ENCODE measurements around the gene GTF2H1. TPM values are rescaled to one million over a fixed set of nuclear protein-coding genes. Genes with fewer than 3 reads are reported as not detected.
"Not testable (repeated sequence)": the region's sequence is repeated elsewhere in the genome, so short reads cannot be mapped to it uniquely, and the experiment has no call there.

GTF2H1 gene
- total and polyA plus RNA-seq, 4 donors = 41.1 to 78.7 (median 52.4) TPM

DNA sequence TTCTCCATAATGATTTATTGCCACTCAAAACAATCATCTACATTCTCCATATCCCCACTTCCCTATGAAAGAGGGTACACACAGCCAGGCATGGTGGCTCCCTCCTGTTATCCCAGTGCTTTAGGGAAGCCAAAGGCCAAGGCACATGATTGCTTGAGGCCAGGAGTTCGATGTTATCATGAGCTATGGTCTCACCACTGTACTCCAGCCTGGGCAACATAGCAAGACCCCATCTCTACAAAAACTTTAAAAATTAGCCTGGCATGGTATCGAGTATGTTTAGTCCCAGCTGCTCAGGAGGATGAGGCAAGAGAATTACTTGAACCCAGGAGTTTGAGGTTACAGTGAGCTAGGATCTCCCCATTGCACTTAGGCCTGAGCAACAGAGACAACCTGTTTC, 6.5 kb upstream of the GTF2H1 start:
- Histone ChIP-seq H3K27ac (ENCODE audit: low read depth, low read length) (no peak overlapping the region), H3K4me3 (ENCODE audit: low read depth, low read length) (no peak overlapping the region), H3K9me3 (ENCODE audit: control insufficient read depth, insufficient read depth, low read length) (no peaks in the 10 kb centered on the region), H3K27me3 (ENCODE audit: control insufficient read depth, insufficient read depth, low read length) (no peaks in the 10 kb centered on the region), H3K36me3 (ENCODE audit: control insufficient read depth, insufficient read depth, low read length) (peaks cover 10% of the 10 kb centered on the region), H3K4me1 (ENCODE audit: control insufficient read depth, insufficient read depth, low read length) (no peaks in the 10 kb centered on the region)
- DNase-seq (ENCODE audit: low read depth in 4 of 6, low spot score in 6 of 6) = no peak
- no CpG with 5 or more reads among the region's 2 CpGs for WGBS (ENCODE audit: insufficient coverage)

DNA sequence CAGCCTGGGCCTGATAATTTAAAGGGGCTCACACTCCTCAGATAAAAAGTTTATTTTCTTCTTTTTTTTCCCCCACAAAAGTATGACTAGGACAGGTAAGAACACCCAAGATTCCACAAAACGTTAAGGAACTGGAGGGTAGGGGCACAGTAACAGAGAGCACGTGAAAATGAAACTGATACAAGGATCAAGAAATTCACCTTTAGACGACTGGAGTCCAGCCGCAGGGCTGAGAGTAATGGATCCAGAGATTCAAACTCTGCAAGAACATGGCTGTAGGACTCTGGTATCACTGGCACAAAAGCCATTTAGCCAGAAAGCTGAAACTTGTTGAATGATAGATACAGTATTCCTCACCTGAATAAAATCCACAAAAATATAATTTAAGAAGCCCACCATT, 4.8 kb upstream of the GTF2H1 start:
- WGBS (ENCODE audit: insufficient coverage) = 100% methylated on average over 3 of the region's 4 CpGs
- DNase-seq (ENCODE audit: low read depth in 4 of 6, low spot score in 6 of 6) = no peak

DNA sequence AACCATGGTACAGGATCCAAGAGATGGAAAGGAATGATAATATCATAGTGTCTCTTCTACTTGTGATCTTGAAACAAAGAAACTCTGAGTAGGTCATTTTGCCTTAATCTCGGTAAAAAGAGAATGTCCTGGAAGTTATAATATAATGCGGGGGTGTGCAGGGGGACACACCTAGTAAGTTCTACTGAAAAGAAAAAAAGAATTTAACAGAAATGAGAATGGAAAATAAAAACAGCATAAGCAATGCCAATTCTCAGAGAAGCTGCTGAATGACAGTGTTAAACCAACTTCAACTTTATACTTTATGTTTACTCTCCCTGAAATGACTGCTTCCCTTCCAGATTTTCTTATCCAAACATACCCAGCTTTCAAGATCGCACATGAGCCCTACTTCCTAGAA, 2.5 kb upstream of the GTF2H1 start:
- H3K4me1 ChIP-seq (ENCODE audit: control insufficient read depth, insufficient read depth, low read length) = peaks cover 7% of the 10 kb centered on the region
- no peaks in the 10 kb centered on the region for H3K9me3 ChIP-seq (ENCODE audit: control insufficient read depth, insufficient read depth, low read length)
- no peak for DNase-seq (ENCODE audit: low read depth in 4 of 6, low spot score in 6 of 6)
- H3K36me3 ChIP-seq (ENCODE audit: control insufficient read depth, insufficient read depth, low read length) = peaks cover 6% of the 10 kb centered on the region
- no peak overlapping the region for H3K4me3 ChIP-seq (ENCODE audit: low read depth, low read length)
- 94% methylated on average over 2 of the region's 3 CpGs for WGBS (ENCODE audit: insufficient coverage)
- H3K27me3 ChIP-seq (ENCODE audit: control insufficient read depth, insufficient read depth, low read length) = no peaks in the 10 kb centered on the region
- H3K27ac ChIP-seq (ENCODE audit: low read depth, low read length) = no peak overlapping the region

More for the DNA sequence above, 4.8 kb upstream of the GTF2H1 start:
- Histone ChIP-seq H3K36me3 (ENCODE audit: control insufficient read depth, insufficient read depth, low read length) (peaks cover 10% of the 10 kb centered on the region), H3K27me3 (ENCODE audit: control insufficient read depth, insufficient read depth, low read length) (no peaks in the 10 kb centered on the region), H3K27ac (ENCODE audit: low read depth, low read length) (no peak overlapping the region), H3K9me3 (ENCODE audit: control insufficient read depth, insufficient read depth, low read length) (no peaks in the 10 kb centered on the region), H3K4me1 (ENCODE audit: control insufficient read depth, insufficient read depth, low read length) (no peaks in the 10 kb centered on the region), H3K4me3 (ENCODE audit: low read depth, low read length) (no peak overlapping the region)

GRCh38 chr11:18320617-18321016, 1.8 kb upstream of the GTF2H1 start:
- H3K4me1 ChIP-seq (ENCODE audit: control insufficient read depth, insufficient read depth, low read length) = peaks cover 7% of the 10 kb centered on the region
- no peaks in the 10 kb centered on the region for H3K27me3 ChIP-seq (ENCODE audit: control insufficient read depth, insufficient read depth, low read length)
- H3K27ac ChIP-seq (ENCODE audit: low read depth, low read length) = no peak overlapping the region
- no peak for DNase-seq (ENCODE audit: low read depth in 4 of 6, low spot score in 6 of 6)
- H3K9me3 ChIP-seq (ENCODE audit: control insufficient read depth, insufficient read depth, low read length) = no peaks in the 10 kb centered on the region
- no peak overlapping the region for H3K4me3 ChIP-seq (ENCODE audit: low read depth, low read length)
- H3K36me3 ChIP-seq (ENCODE audit: control insufficient read depth, insufficient read depth, low read length) = peaks cover 6% of the 10 kb centered on the region

DNA sequence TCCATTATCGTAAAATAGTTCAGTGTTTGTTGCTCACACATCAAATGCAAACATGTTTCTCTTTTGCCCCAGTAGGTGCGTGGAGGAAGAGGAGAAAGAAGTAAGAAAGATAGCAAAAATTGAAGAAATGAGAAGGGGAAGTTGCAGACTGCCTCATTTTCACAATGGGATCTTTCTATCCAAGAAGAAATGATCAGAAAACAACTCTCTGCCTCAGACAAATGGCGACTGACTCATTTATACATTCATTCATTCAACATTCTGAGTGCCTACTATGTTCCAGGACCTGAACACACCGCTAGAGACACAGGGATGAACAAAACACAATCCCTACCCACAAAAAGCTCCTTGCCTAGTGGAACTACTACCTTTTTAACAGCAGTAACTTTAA, 794 bp upstream of the GTF2H1 start:
- Histone ChIP-seq H3K36me3 (ENCODE audit: control insufficient read depth, insufficient read depth, low read length) (peaks cover 3% of the 10 kb centered on the region), H3K27me3 (ENCODE audit: control insufficient read depth, insufficient read depth, low read length) (no peaks in the 10 kb centered on the region), H3K4me3 (ENCODE audit: low read depth, low read length) (peak overlapping the region; percentile 94), H3K9me3 (ENCODE audit: control insufficient read depth, insufficient read depth, low read length) (no peaks in the 10 kb centered on the region), H3K4me1 (ENCODE audit: control insufficient read depth, insufficient read depth, low read length) (peaks cover 7% of the 10 kb centered on the region), H3K27ac (ENCODE audit: low read depth, low read length) (peak overlapping the region; percentile 98)
- no peak for DNase-seq (ENCODE audit: low read depth in 4 of 6, low spot score in 6 of 6)
- WGBS (ENCODE audit: insufficient coverage) = 0% methylated on average over 2 of the region's 4 CpGs

- H3K9me3 ChIP-seq (ENCODE audit: control insufficient read depth, insufficient read depth, low read length) = no peaks in the 10 kb centered on the region
- peaks cover 8% of the 10 kb centered on the region for H3K36me3 ChIP-seq (ENCODE audit: control insufficient read depth, insufficient read depth, low read length)
- H3K27ac ChIP-seq (ENCODE audit: low read depth, low read length) = no peak overlapping the region
- no peaks in the 10 kb centered on the region for H3K27me3 ChIP-seq (ENCODE audit: control insufficient read depth, insufficient read depth, low read length)
- DNase-seq (ENCODE audit: low read depth in 4 of 6, low spot score in 6 of 6) = no peak
- H3K4me3 ChIP-seq (ENCODE audit: low read depth, low read length) = peak overlapping the region; percentile 94
- WGBS (ENCODE audit: insufficient coverage) = 4% methylated on average over 11 of the region's 18 CpGs
- peaks cover 7% of the 10 kb centered on the region for H3K4me1 ChIP-seq (ENCODE audit: control insufficient read depth, insufficient read depth, low read length)
Observed at GRCh38 chr11:18322818-18323570, 627 bp downstream of the GTF2H1 start.

DNA sequence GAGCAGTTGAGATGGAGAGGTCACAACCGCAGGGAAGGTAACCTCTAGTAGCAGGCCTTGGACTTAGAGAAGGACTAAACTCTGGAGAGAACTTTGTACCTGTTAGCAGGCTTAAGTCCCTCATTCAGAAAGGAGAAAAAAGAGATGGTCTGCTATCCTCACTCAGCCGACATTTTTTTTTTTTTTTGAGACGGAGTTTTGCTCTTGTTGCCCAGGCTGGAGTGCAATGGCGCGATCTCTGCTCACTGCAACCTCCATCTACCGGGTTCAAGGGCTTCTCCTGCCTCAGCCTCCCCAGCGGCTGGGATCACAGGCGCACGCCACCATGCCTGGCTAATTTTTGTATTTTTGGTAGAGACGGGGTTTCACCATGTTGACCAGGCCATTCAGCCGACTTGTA, 1.5 kb downstream of the GTF2H1 start:
- H3K9me3 ChIP-seq (ENCODE audit: control insufficient read depth, insufficient read depth, low read length); H3K27ac ChIP-seq (ENCODE audit: low read depth, low read length); H3K4me1 ChIP-seq (ENCODE audit: control insufficient read depth, insufficient read depth, low read length); H3K4me3 ChIP-seq (ENCODE audit: low read depth, low read length); DNase-seq (ENCODE audit: low read depth in 4 of 6, low spot score in 6 of 6); H3K27me3 ChIP-seq (ENCODE audit: control insufficient read depth, insufficient read depth, low read length): not testable (repeated sequence)
- peaks cover 11% of the 10 kb centered on the region for H3K36me3 ChIP-seq (ENCODE audit: control insufficient read depth, insufficient read depth, low read length)
- 94% methylated on average over 6 of the region's 11 CpGs for WGBS (ENCODE audit: insufficient coverage)

GRCh38 chr11:18324381-18324780, 2.0 kb downstream of the GTF2H1 start:
- Histone ChIP-seq H3K9me3 (ENCODE audit: control insufficient read depth, insufficient read depth, low read length) (no peaks in the 10 kb centered on the region), H3K4me1 (ENCODE audit: control insufficient read depth, insufficient read depth, low read length) (peaks cover 7% of the 10 kb centered on the region), H3K27me3 (ENCODE audit: control insufficient read depth, insufficient read depth, low read length) (no peaks in the 10 kb centered on the region), H3K4me3 (ENCODE audit: low read depth, low read length) (no peak overlapping the region), H3K36me3 (ENCODE audit: control insufficient read depth, insufficient read depth, low read length) (peaks cover 11% of the 10 kb centered on the region), H3K27ac (ENCODE audit: low read depth, low read length) (no peak overlapping the region)
- DNase-seq (ENCODE audit: low read depth in 4 of 6, low spot score in 6 of 6) = no peak
- 60% methylated on average over 1 of the region's 1 CpG for WGBS (ENCODE audit: insufficient coverage)

DNA sequence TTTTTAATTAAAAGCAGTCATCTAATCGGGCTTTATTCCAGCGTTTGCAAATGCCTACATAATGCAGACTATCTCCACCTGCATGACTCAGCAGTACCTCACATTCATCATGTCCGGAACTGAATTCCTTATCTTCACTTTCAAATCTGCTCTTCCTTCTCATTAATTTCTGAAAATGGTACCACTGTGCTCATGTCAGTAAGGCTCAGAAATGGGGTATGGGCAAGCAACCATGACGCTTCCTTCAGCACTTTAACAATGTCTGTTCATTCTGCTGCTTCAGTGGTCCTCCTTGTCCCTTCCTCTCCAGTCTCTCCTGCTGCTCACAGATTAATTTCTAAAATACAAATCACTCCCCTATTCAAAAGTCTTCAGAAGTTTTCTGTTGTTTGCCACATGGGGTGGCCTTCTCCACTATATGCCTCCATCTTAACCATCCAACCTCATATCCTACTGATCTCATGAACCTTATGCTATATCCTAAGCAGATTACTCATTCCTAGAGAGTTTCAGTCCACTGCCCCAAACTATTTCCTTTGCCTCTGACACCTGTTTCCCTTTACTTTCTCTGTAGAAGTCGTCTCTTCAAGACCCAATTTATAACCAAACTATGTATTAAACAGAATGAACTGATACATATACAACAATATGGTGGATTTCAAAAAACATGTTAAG, 7.0 kb downstream of the GTF2H1 start:
- no peak for DNase-seq (ENCODE audit: low read depth in 4 of 6, low spot score in 6 of 6)
- 86% methylated on average over 1 of the region's 5 CpGs for WGBS (ENCODE audit: insufficient coverage)
- no peaks in the 10 kb centered on the region for H3K9me3 ChIP-seq (ENCODE audit: control insufficient read depth, insufficient read depth, low read length)
- H3K27me3 ChIP-seq (ENCODE audit: control insufficient read depth, insufficient read depth, low read length) = no peaks in the 10 kb centered on the region
- no peak overlapping the region for H3K4me3 ChIP-seq (ENCODE audit: low read depth, low read length)
- H3K36me3 ChIP-seq (ENCODE audit: control insufficient read depth, insufficient read depth, low read length) = peaks cover 23% of the 10 kb centered on the region
- H3K27ac ChIP-seq (ENCODE audit: low read depth, low read length) = no peak overlapping the region
- H3K4me1 ChIP-seq (ENCODE audit: control insufficient read depth, insufficient read depth, low read length) = no peaks in the 10 kb centered on the region

DNA sequence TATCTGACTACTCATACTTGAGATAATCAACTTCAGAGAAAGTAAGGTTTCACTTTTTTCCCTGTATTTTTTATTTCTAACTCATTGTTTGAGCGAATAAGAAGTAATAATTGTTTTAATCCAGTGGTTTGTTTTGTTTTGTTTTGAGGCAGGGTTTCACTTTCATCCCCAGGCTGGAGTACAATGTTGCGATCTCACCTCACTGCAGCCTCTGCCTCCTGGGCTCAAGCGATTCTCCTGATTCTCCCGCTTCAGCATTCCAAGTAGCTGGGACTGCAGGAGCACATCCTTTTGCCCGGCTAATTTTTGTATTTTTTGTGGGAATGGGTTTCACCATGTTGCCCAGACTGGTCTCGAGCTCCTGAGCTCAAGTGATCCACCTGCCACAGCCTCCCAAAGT, 8.6 kb downstream of the GTF2H1 start:
- Histone ChIP-seq H3K27ac (ENCODE audit: low read depth, low read length) (no peak overlapping the region), H3K27me3 (ENCODE audit: control insufficient read depth, insufficient read depth, low read length) (no peaks in the 10 kb centered on the region), H3K4me3 (ENCODE audit: low read depth, low read length) (no peak overlapping the region), H3K9me3 (ENCODE audit: control insufficient read depth, insufficient read depth, low read length) (no peaks in the 10 kb centered on the region), H3K4me1 (ENCODE audit: control insufficient read depth, insufficient read depth, low read length) (no peaks in the 10 kb centered on the region), H3K36me3 (ENCODE audit: control insufficient read depth, insufficient read depth, low read length) (peaks cover 23% of the 10 kb centered on the region)
- DNase-seq (ENCODE audit: low read depth in 4 of 6, low spot score in 6 of 6) = no peak
- 72% methylated on average over 4 of the region's 6 CpGs for WGBS (ENCODE audit: insufficient coverage)
